Natural killer cell (primary cell): ENCODE data around the gene IFITM2. TPM values are rescaled to one million over a fixed set of nuclear protein-coding genes. Genes with fewer than 3 reads are reported as not detected.
A peak's percentile ranks its signal among the peaks of the same experiment; 100 is the strongest.
"Not testable (repeated sequence)": the region's sequence is repeated elsewhere in the genome, so short reads cannot be mapped to it uniquely, and the experiment has no call there.

ENCODE experiments used
- ATAC-seq, 3 donors: fragments of 150-1000 bp in 2 of 3; fragments of 200-7000 bp in 1 of 3; cut with Tn5 transposase; 1 replicate in 1 of 3; 2 replicates in 2 of 3; pipeline ENCODE4 v1.10.0; 2021; ENCODE audit warnings: mild to moderate bottlenecking in 2 of 3, moderate library complexity in 2 of 3
- DNase-seq, 2 donors: peaks; one replicate each; pipeline versions ENCODE4 v3.0.0 to v3.0.0-alpha.2; 2013 to 2021; ENCODE audit warnings: mixed read lengths in 1 of 2
- H3K27ac ChIP-seq: one replicate; pipeline ENCODE4 v1.5.1; 2013; ENCODE audit warnings: mild to moderate bottlenecking, low read length
- H3K27me3 ChIP-seq: one replicate; pipeline ENCODE4 v1.6.1; 2013; ENCODE audit warnings: low read length; ENCODE audit not compliant: control insufficient read depth, insufficient read depth
- H3K36me3 ChIP-seq: one replicate; pipeline ENCODE4 v1.6.1; 2013; ENCODE audit warnings: low read length; ENCODE audit not compliant: control insufficient read depth, insufficient read depth
- H3K4me1 ChIP-seq: one replicate; pipeline ENCODE4 v1.6.1; 2013; ENCODE audit warnings: low read length; ENCODE audit not compliant: control insufficient read depth, insufficient read depth
- H3K4me3 ChIP-seq: one replicate; pipeline ENCODE4 v1.5.1; 2013; ENCODE audit warnings: low read length
- H3K9me3 ChIP-seq: one replicate; pipeline ENCODE4 v1.6.1; 2013; ENCODE audit warnings: low read length; ENCODE audit not compliant: control insufficient read depth, insufficient read depth
- H3K27ac Mint-ChIP-seq, 2 donors: one replicate each; pipeline ENCODE4 v1.8.0; 2022; ENCODE audit warnings: mild to moderate bottlenecking in 2 of 2, mixed read lengths in 2 of 2, moderate library complexity in 1 of 2
- H3K27me3 Mint-ChIP-seq, 2 donors: one replicate each; pipeline ENCODE4 v1.8.0; 2022; ENCODE audit warnings: low read depth in 2 of 2, mixed read lengths in 2 of 2
- H3K36me3 Mint-ChIP-seq: one replicate; pipeline ENCODE4 v1.8.0; 2022; ENCODE audit warnings: mixed read lengths
- H3K4me1 Mint-ChIP-seq, 2 donors: one replicate each; pipeline ENCODE4 v1.8.0; 2022; ENCODE audit warnings: mixed read lengths in 2 of 2
- H3K4me3 Mint-ChIP-seq: one replicate; pipeline ENCODE4 v1.8.0; 2022; ENCODE audit warnings: mild to moderate bottlenecking, moderate library complexity, mixed read lengths
- H3K9me3 Mint-ChIP-seq, 2 donors: one replicate each; pipeline ENCODE4 v1.8.0; 2022; ENCODE audit warnings: mixed read lengths in 2 of 2
- WGBS: methylation state at CpG from one replicate; pipeline ENCODE4 v1.1.7; 2013; ENCODE audit warnings: missing lambda C conversion rate; ENCODE audit not compliant: insufficient coverage; 5-methylcytosine and 5-hydroxymethylcytosine counted together
- intact Hi-C: fragments of 100-400 bp; cut with micrococcal nuclease; formaldehyde crosslinking; loops from one replicate; pipeline ENCODE4 v1.14.2; 2022
- total RNA-seq, 4 donors: library from RNA; stranded (reverse); fragments of 120-200 nt in 1 of 4; gene quantifications; one replicate each; pipeline versions ENCODE4 v1.2.3 to v1.2.4, GENCODE V29; 2013 to 2022
- TF ChIP-seq, protein P1 (sequence below): fragments of 200-600 bp; IDR thresholded peaks from one replicate; pipeline ENCODE4 v1.8.0; 2022; ENCODE audit warnings: antibody characterized with exemption

IFITM2 gene
- total RNA-seq, 3 donors from 2014 or later (not counting 1 experiment from before 2014, with no cell fraction given) = 1,080 to 1,421 (median 1,273) TPM

DNA sequence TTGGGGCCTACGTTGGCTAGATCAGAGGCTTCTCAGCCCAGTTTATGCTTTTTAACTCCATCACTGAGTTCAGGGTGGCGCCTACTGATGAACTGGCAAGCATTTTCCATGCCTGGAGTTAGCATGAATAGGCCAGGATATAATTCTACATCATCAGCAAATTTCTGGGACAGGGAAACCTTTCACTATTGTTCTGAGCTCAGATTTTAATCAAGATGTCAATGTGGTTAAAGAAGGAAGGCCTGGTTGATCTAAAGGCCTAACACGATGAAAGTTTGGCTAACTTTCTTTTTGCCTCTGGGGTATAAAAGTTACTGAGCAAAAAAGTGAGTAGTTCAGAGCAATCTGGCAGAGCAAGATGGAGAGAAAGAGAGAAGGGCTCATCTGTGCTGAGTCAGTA lies 34.7 kb downstream of the IFITM2 start:
- TF ChIP-seq, protein P1, sequence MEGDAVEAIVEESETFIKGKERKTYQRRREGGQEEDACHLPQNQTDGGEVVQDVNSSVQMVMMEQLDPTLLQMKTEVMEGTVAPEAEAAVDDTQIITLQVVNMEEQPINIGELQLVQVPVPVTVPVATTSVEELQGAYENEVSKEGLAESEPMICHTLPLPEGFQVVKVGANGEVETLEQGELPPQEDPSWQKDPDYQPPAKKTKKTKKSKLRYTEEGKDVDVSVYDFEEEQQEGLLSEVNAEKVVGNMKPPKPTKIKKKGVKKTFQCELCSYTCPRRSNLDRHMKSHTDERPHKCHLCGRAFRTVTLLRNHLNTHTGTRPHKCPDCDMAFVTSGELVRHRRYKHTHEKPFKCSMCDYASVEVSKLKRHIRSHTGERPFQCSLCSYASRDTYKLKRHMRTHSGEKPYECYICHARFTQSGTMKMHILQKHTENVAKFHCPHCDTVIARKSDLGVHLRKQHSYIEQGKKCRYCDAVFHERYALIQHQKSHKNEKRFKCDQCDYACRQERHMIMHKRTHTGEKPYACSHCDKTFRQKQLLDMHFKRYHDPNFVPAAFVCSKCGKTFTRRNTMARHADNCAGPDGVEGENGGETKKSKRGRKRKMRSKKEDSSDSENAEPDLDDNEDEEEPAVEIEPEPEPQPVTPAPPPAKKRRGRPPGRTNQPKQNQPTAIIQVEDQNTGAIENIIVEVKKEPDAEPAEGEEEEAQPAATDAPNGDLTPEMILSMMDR = no peak
- Histone ChIP-seq H3K4me1 (peaks cover 12% of the 10 kb centered on the region), H3K9me3 (no peaks in the 10 kb centered on the region), H3K27me3 (no peaks in the 10 kb centered on the region), H3K36me3 (no peaks in the 10 kb centered on the region), H3K27ac (no peak overlapping the region), H3K4me3 (no peak overlapping the region)
- peak overlapping the region; percentile 2 to 21 for H3K27ac Mint-ChIP-seq
- H3K4me3 Mint-ChIP-seq = no peak overlapping the region
- 69% methylated on average over 3 of the region's 3 CpGs for WGBS
- no peaks in the 10 kb centered on the region for H3K27me3 Mint-ChIP-seq
- DNase-seq (no peak), ATAC-seq (no peak)
- peaks cover 24 to 30% of the 10 kb centered on the region in 2 donors for H3K4me1 Mint-ChIP-seq
- no peaks in the 10 kb centered on the region for H3K36me3 Mint-ChIP-seq
- intact Hi-C loops = no loop called here
- H3K9me3 Mint-ChIP-seq = no peaks in the 10 kb centered on the region

DNA sequence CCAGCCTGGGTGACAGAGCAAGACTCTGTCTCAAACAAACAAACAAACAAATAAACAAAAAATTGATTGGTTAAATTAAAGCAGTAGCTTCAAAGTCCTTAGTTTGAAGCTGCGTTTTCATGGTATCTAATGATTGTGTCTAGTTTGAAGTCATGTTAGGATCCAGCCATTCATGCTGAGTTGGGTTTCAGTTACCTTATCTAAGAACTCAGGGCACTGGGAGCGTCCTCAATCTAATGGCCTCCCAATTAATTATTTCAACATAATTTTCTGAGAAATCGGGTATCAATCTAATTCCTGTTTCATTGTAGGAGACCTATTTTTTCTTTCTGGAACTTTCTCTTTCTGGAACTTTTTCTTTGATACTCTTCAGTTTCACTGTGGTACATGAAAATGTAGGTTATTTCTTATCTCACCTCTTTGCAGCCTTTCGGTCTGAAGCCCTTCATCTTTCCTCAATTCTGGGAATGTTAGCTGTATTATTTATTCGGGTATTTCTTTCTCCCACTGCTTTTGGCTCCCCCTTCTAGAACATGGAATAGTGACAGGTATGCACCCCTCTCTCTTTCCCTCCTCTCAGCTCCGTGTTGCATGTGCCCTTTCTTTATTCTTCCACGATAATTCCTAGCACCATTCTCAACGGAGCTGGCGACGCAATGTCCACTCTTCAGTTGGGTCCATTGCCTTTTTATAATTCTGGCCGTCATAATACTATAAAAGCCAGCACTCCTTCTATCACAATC lies 37.4 kb downstream of the IFITM2 start:
- no peak overlapping the region for H3K27ac Mint-ChIP-seq
- H3K36me3 Mint-ChIP-seq = no peaks in the 10 kb centered on the region
- Histone ChIP-seq H3K4me1 (peaks cover 29% of the 10 kb centered on the region), H3K27me3 (no peaks in the 10 kb centered on the region), H3K27ac (no peak overlapping the region), H3K9me3 (no peaks in the 10 kb centered on the region), H3K4me3 (no peak overlapping the region), H3K36me3 (no peaks in the 10 kb centered on the region)
- H3K27me3 Mint-ChIP-seq = no peaks in the 10 kb centered on the region
- intact Hi-C loops = no loop called here
- 94% methylated on average over 10 of the region's 11 CpGs for WGBS
- ATAC-seq (no peak), DNase-seq (no peak)
- no peaks in the 10 kb centered on the region for H3K9me3 Mint-ChIP-seq
- peaks cover 26 to 40% of the 10 kb centered on the region in 2 donors for H3K4me1 Mint-ChIP-seq
- H3K4me3 Mint-ChIP-seq = no peak overlapping the region
- TF ChIP-seq, protein P1 = no peak

DNA sequence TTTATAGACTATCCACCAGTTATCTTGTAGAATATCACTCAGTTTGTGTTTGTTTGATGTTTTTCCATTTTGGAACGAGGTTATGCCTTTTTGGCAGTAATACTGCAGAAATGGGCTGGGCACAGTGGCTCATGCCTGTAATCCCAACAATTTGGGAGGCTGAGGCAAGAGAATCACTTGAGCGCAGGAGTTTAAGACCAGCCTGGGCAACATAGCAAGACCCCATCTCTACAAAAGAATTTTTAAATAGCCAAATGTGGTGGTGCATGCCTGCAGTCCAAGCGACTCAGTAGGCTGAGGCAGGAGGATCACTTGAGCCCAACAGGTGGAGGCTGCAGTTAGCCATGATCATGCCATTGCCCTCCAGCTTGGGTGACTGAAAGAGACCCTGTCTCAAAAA lies 38.9 kb downstream of the IFITM2 start:
- intact Hi-C loops = no loop called here
- Mint-ChIP-seq H3K27ac (no peak overlapping the region), H3K36me3 (no peaks in the 10 kb centered on the region), H3K4me3 (no peak overlapping the region), H3K9me3 (no peaks in the 10 kb centered on the region), H3K4me1 (peaks cover 29 to 43% of the 10 kb centered on the region in 2 donors), H3K27me3 (no peaks in the 10 kb centered on the region)
- no peak for DNase-seq
- no peak for ATAC-seq
- H3K4me3 ChIP-seq = no peak overlapping the region
- TF ChIP-seq, protein P1 = no peak
- peaks cover 40% of the 10 kb centered on the region for H3K4me1 ChIP-seq
- no peaks in the 10 kb centered on the region for H3K36me3 ChIP-seq
- no peak overlapping the region for H3K27ac ChIP-seq
- H3K27me3 ChIP-seq = no peaks in the 10 kb centered on the region
- no peaks in the 10 kb centered on the region for H3K9me3 ChIP-seq
- WGBS = 88% methylated on average over 3 of the region's 3 CpGs

DNA sequence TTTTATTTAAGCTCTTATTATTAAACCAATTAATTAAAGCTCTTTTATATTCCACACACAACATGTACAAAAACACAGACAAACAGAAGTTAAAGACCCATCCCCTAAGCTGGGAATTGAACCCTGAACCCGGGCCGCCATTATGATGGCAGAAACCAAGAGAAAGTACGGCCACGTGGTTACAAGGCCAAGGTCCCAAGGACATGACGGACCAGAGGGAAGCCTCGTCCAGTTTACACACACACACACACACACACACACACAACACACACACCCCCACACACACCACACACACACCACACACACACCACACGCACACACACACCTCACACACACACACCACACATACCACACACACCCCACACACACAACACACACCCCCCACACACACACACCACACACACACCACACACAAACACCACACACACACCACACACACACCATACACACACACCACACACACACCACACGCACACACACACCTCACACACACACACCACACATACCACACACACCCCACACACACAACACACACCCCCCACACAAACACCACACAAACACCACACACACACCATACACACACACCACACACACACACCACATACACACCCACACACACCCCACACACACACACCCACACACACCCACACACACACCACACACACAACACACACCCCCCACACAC lies 41.8 kb downstream of the IFITM2 start:
- H3K27me3 Mint-ChIP-seq = not testable (repeated sequence)

DNA sequence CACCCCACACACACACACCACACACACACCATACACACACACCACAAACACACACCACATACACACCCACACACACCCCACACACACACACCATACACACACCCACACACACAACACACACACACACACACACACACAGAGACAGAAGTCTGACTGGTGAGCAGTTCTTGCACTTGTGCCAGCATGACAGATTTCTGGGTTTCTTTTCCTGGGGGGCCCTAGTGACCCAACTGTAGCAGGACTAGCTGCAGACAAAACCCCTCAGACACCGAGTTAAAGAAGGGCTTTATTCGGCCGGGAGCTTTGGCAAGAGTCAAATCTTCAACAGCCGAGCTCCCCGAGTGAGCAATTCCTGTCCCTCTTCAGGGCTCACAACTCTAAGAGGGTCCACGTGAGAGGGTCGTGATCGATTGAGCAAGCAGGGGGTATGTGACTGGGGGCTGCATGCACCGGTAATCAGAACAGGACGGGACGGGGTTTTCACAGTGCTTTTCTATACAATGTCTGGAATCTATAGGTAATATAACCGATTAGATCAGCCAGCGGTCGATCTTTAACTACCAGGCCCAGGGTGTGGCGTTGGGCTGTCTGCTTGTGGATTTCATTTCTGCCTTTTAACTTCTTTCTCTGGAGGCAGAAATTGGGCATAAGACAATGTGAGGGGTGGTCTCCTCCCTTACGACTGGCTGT lies 42.6 kb downstream of the IFITM2 start:
- not testable (repeated sequence) for DNase-seq, H3K36me3 ChIP-seq, H3K27me3 ChIP-seq, H3K4me3 ChIP-seq, H3K27me3 Mint-ChIP-seq, H3K9me3 ChIP-seq, H3K36me3 Mint-ChIP-seq, H3K9me3 Mint-ChIP-seq
- Mint-ChIP-seq H3K4me3 (peak overlapping the region; percentile 78), H3K4me1 (peaks cover 43 to 61% of the 10 kb centered on the region in 2 donors), H3K27ac (peak overlapping the region; percentile 92 to 95)
- peak in 2 of 3 donors; percentile 7 to 9 for ATAC-seq
- Histone ChIP-seq H3K27ac (peak overlapping the region; percentile 84), H3K4me1 (peaks cover 64% of the 10 kb centered on the region)
- 45% methylated on average over 16 of the region's 16 CpGs for WGBS
- intact Hi-C loops = loop anchor here (2.0 kb wide), 1 partner anchor 33 kb away; no protein-coding TSS in a partner anchor

More for the DNA sequence above, 41.8 kb downstream of the IFITM2 start:
- Mint-ChIP-seq H3K27ac (peak overlapping the region; percentile 92 to 95), H3K4me3 (peak overlapping the region; percentile 62), H3K4me1 (peaks cover 41 to 58% of the 10 kb centered on the region in 2 donors)
- intact Hi-C loops, DNase-seq, H3K27me3 ChIP-seq, H3K36me3 Mint-ChIP-seq, H3K36me3 ChIP-seq, ATAC-seq, H3K9me3 Mint-ChIP-seq, H3K4me3 ChIP-seq, H3K9me3 ChIP-seq: not testable (repeated sequence)
- H3K27ac ChIP-seq = peak overlapping the region; percentile 84
- H3K4me1 ChIP-seq = peaks cover 58% of the 10 kb centered on the region
- WGBS = 74% methylated on average over 8 of the region's 8 CpGs
